Coronary artery (tissue), 2 donors: Measurements from ENCODE around the gene DRD4.
A peak's percentile ranks its signal among the peaks of the same experiment; 100 is the strongest.

Source experiments
- DNase-seq: peaks from one replicate; pipeline ENCODE4 v3.0.0-alpha.2; 2017; ENCODE audit warnings: low spot score
- H3K27ac ChIP-seq, 2 donors: fragments of 200-600 bp; sonication (generic); one replicate each; pipeline ENCODE4 v1.5.1; 2016 to 2019
- H3K4me3 ChIP-seq: fragments of 200-600 bp; sonication (generic); 2 replicates; pipeline ENCODE4 v1.5.1; 2016; ENCODE audit warnings: mild to moderate bottlenecking, moderate library complexity
- TF ChIP-seq, protein P1 (sequence below): fragments of 200-600 bp; sonication (generic); IDR thresholded peaks from one replicate; pipeline ENCODE4 v1.5.1; 2019; ENCODE audit warnings: antibody characterized with exemption

Gene DRD4

GRCh38 chr11:665704-666281, 28.7 kb downstream of the DRD4 start:
- H3K4me3 ChIP-seq = no peak overlapping the region
- peak overlapping the region in 1 of 2 donors; percentile 2 for H3K27ac ChIP-seq
- no peak for DNase-seq
- TF ChIP-seq, protein P1, sequence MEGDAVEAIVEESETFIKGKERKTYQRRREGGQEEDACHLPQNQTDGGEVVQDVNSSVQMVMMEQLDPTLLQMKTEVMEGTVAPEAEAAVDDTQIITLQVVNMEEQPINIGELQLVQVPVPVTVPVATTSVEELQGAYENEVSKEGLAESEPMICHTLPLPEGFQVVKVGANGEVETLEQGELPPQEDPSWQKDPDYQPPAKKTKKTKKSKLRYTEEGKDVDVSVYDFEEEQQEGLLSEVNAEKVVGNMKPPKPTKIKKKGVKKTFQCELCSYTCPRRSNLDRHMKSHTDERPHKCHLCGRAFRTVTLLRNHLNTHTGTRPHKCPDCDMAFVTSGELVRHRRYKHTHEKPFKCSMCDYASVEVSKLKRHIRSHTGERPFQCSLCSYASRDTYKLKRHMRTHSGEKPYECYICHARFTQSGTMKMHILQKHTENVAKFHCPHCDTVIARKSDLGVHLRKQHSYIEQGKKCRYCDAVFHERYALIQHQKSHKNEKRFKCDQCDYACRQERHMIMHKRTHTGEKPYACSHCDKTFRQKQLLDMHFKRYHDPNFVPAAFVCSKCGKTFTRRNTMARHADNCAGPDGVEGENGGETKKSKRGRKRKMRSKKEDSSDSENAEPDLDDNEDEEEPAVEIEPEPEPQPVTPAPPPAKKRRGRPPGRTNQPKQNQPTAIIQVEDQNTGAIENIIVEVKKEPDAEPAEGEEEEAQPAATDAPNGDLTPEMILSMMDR = no peak

GRCh38 chr11:673866-674265, 36.8 kb downstream of the DRD4 start:
- DNase-seq = no peak
- TF ChIP-seq, protein P1 = no peak
- no peak overlapping the region for H3K4me3 ChIP-seq
- no peak overlapping the region for H3K27ac ChIP-seq

DNA sequence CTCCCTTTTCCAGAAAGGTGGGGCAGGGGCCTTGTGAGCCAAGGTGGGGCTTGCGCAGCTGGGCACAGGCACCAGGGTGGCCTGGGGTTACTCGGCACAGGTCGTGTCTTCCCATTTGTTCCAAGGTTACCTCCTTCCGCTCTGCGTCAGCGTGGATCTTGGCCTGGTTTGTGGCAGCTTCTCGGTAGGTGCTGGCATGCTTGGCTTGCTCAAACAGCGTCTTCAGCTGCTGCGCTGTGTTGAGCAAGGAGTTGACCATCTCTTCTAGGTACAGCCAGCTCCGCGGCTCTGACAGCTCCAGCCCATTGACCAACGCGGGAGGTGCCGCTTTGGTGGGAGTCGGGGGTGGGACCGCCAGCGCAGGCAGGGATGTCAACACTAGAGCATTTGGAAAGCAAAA, 37.3 kb downstream of the DRD4 start:
- TF ChIP-seq, protein P1 = no peak

DNA sequence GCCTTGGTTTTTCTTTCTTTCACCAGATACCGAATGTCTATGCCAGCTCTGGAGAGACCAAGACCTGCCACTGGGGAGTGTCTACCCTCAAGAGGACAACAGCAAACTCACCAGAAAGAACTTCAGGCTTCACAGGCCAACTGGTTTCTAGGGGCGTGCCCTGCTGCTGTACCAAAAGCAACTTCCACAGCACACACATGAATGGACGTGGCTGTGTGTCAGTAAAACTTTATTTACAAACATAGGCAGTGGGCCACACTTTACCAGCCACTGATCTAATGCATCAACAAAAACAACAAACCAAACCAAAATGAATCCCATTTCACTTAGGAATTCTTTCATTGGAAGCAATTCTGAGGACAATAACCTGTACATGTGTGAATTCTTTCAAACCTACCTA, 41.2 kb downstream of the DRD4 start:
- H3K27ac ChIP-seq = no peak overlapping the region
- no peak for DNase-seq
- TF ChIP-seq, protein P1 = no peak
- H3K4me3 ChIP-seq = no peak overlapping the region

More for the DNA sequence above, 37.3 kb downstream of the DRD4 start:
- Histone ChIP-seq H3K27ac (no peak overlapping the region), H3K4me3 (no peak overlapping the region)
- no peak for DNase-seq

- DNase-seq = no peak
- Histone ChIP-seq H3K4me3 (no peak overlapping the region), H3K27ac (no peak overlapping the region)
- TF ChIP-seq, protein P1 = no peak
These were observed 42.5 kb downstream of the DRD4 start for GRCh38 chr11:679271-680207.

GRCh38 chr11:680476-680875, 43.4 kb downstream of the DRD4 start:
- DNase-seq = no peak
- H3K4me3 ChIP-seq = no peak overlapping the region
- TF ChIP-seq, protein P1 = no peak
- H3K27ac ChIP-seq = no peak overlapping the region
